Fibroblast of pulmonary artery (primary cell): ENCODE data around the gene YEATS2.

Source experiments
- DNase-seq: peaks from one replicate; pipeline ENCODE4 v3.0.0-alpha.2; 2010; ENCODE audit warnings: low read depth
- H3K4me3 ChIP-seq: replicated peaks from 2 replicates; pipeline ENCODE4 v1.5.1; 2011; ENCODE audit warnings: low read depth, mild to moderate bottlenecking, control low read depth, low read length, moderate library complexity
- CTCF ChIP-seq: IDR thresholded peaks from 2 replicates; pipeline ENCODE4 v1.5.1; 2011; ENCODE audit warnings: mild to moderate bottlenecking, control low read depth, low read length, inconsistent platforms; ENCODE audit errors: missing control alignments

The YEATS2 gene

GRCh38 chr3:183711516-183711915 lies 13.9 kb downstream of the YEATS2 start:
- H3K4me3 ChIP-seq, result no peak overlapping the region
- no peak for TF ChIP-seq CTCF
- DNase-seq, result no peak

- no peak for TF ChIP-seq CTCF
- DNase-seq, result no peak
- no peak overlapping the region for H3K4me3 ChIP-seq
Observed at GRCh38 chr3:183714622-183715021, 17.0 kb downstream of the YEATS2 start.

GRCh38 chr3:183718012-183718411 lies 20.4 kb downstream of the YEATS2 start:
- no peak for DNase-seq
- no peak for TF ChIP-seq CTCF
- H3K4me3 ChIP-seq, result no peak overlapping the region

GRCh38 chr3:183725387-183725786 lies 27.8 kb downstream of the YEATS2 start:
- no peak for DNase-seq

GRCh38 chr3:183728204-183728603 lies 30.6 kb downstream of the YEATS2 start:
- no peak for TF ChIP-seq CTCF
- no peak for DNase-seq

More at GRCh38 chr3:183725387-183725786, 27.8 kb downstream of the YEATS2 start:
- no peak overlapping the region for H3K4me3 ChIP-seq
- no peak for TF ChIP-seq CTCF

GRCh38 chr3:183730361-183730760 lies 32.8 kb downstream of the YEATS2 start:
- no peak for TF ChIP-seq CTCF
- H3K4me3 ChIP-seq, result no peak overlapping the region
- DNase-seq, result no peak

More at GRCh38 chr3:183728204-183728603, 30.6 kb downstream of the YEATS2 start:
- no peak overlapping the region for H3K4me3 ChIP-seq

- no peak for TF ChIP-seq CTCF
- H3K4me3 ChIP-seq, result no peak overlapping the region
Observed at GRCh38 chr3:183731611-183732010, 34.0 kb downstream of the YEATS2 start.

More at GRCh38 chr3:183731611-183732010, 34.0 kb downstream of the YEATS2 start:
- DNase-seq, result no peak
